Measurements from ENCODE around the gene REEP1. TPM values are rescaled to one million over a fixed set of nuclear protein-coding genes. Genes with fewer than 3 reads are reported as not detected.
A peak's percentile ranks its signal among the peaks of the same experiment; 100 is the strongest.
"Not testable (repeated sequence)": the region's sequence is repeated elsewhere in the genome, so short reads cannot be mapped to it uniquely, and the experiment has no call there.

Gene REEP1
- total RNA-seq, 8 experiments from 2014 or later, result 0.31 to 98.1 (median 41.6) TPM

DNA sequence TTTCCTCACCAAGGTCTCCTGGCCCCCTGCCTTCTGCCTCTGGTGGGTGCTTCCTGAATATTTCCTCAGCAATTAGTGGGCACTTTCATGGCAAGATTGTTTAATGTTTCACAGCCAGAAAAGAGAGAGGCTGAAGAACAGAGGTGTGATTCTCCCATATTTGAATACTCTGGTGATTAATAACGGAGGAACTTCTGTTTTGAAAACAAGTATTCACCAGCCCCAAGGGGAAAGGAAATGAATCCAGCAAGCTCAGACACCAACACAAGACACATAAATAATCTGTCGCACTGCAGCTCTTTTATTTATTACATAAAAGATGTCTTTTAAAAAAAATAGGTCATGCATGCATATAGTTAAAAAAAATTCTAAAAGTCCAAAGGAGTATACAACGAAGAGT lies 80.4 kb downstream of the REEP1 start:
- in situ Hi-C loops (cut with MboI; ENCODE audit: low pct_unique_long_range_greater_than_20kb in 2 of 9, low sequenced_read_pairs in 9 of 9, unreplicated experiment in 9 of 9), result no loop called here

DNA sequence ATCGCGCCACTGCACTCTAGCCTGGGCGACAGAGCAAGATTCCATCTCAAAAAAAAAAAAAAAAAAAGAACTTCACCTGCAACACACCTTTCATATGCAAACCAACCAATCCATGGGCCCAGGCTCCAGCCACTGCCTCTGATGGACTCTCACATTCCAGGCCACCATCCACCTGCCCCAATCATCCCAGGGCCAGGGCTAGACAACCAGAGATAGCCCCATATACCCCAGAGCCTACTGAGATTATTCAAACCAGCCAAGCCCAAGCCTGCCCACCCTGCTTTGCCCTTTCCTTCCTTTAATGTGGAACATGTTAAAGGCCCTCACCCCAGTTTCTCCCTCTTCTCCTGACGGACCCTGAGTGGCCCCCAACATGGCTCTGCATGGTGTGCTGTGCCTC lies 81.1 kb downstream of the REEP1 start:
- Histone ChIP-seq H3K4me1 (replicated peaks in 1 of 2) (no peaks in the 10 kb centered on the region), H3K4me3 (no peak overlapping the region), H3K27ac (no peak overlapping the region)
- ATAC-seq (replicated peaks in 6 of 8), result no peak
- in situ Hi-C loops (cut with MboI; ENCODE audit: low pct_unique_long_range_greater_than_20kb in 2 of 9, low sequenced_read_pairs in 9 of 9, unreplicated experiment in 9 of 9), result no loop called here
- WGBS, 10 experiments, result 0 to 100% (median 88%) methylated on average over 1 to 3 of the region's 4 CpGs; no CpG with 5 or more reads in 3 of the 10 experiments

More for the DNA sequence above, 80.4 kb downstream of the REEP1 start:
- H3K27ac ChIP-seq, result no peak overlapping the region
- WGBS, 10 experiments, result 0 to 84% (median 55%) methylated on average over 1 to 3 of the region's 3 CpGs; no CpG with 5 or more reads in 2 of the 10 experiments
- H3K4me3 ChIP-seq, result no peak overlapping the region
- H3K4me1 ChIP-seq (replicated peaks in 1 of 2), result no peaks in the 10 kb centered on the region
- no peak for ATAC-seq (replicated peaks in 6 of 8)

DNA sequence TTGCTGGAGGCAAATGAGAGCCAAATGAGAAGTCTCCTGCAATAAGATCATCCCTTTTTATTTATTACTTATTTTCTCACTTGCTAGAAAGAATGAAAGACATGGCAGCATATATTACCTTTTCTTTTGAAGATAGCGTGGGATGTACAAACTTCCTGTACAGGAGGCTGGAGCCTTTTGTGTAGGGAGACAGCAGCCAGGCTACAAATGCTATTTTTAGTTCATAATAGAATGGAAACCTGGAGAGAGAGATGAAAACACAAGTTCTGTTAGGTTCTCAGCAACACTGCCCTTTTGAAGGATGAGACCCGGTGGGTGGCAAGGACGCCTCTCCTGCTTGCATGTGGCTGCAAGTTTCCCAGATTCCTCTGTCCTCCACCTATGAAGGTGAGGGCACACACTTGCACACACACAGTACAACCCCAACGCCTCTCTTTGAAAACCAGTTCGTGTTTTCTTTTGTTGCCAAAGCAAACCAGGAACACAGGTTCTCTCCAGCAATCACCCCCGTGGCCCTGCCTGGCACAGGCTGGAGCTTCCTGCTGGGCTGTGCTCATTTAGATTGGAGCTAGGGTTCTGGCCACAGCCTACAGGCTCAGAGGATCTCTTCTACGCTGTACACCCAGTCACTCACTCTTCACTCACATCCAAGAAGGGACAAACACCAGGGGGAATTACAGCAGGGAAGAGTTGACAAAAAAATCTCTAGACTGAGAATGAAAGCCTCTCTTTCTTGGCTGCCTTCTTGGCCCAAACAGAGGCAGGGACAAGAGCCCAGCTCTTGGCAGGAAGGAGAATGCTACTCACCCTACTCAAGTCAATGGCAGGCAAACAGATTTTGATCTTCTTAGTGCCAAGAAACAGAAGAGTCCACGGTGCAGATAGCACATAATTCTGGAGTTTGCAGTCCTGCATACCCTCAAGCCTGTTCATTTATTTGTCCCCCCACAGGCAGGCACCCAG lies 82.6 kb downstream of the REEP1 start:
- 0 to 100% (median 67%) methylated on average over 1 to 8 of the region's 8 CpGs; no CpG with 5 or more reads in 2 of the 10 experiments for WGBS, 10 experiments
- Histone ChIP-seq H3K4me3 (no peak overlapping the region), H3K4me1 (replicated peaks in 1 of 2) (no peaks in the 10 kb centered on the region), H3K27ac (no peak overlapping the region)
- peak in 2 of 8 experiments; percentile 41 to 50 for ATAC-seq (replicated peaks in 6 of 8)
- in situ Hi-C loops (cut with MboI; ENCODE audit: low pct_unique_long_range_greater_than_20kb in 2 of 9, low sequenced_read_pairs in 9 of 9, unreplicated experiment in 9 of 9), result no loop called here

DNA sequence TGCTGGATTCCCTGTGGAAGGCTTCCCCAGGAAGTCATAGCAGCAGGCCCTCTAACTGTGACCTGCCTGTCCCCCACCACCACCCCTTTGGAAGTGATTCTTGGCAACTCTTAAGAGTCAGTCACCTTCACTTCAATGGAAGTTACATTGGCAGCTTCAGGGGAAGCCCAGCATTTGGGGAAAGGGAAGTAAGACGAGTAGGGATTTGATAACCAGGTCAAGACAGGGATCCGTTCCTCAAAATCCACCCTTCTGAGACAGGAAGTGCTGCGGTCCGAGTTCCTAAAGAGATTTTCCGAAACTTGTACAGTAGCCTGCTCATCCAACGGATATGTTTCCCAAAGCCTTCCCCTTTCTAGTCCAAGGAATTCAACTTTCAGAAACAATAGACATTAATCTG lies 84.0 kb downstream of the REEP1 start:
- H3K4me1 ChIP-seq (replicated peaks in 1 of 2), result peaks cover 3% of the 10 kb centered on the region in 2 donors
- H3K4me3 ChIP-seq, result no peak overlapping the region
- H3K27ac ChIP-seq, result no peak overlapping the region
- WGBS, 10 experiments, result 20 to 98% (median 95%) methylated on average over 2 to 6 of the region's 6 CpGs; no CpG with 5 or more reads in 4 of the 10 experiments
- in situ Hi-C loops (cut with MboI; ENCODE audit: low pct_unique_long_range_greater_than_20kb in 2 of 9, low sequenced_read_pairs in 9 of 9, unreplicated experiment in 9 of 9), result no loop called here
- ATAC-seq (replicated peaks in 6 of 8), result no peak

GRCh38 chr2:86251840-86252266 lies 85.6 kb downstream of the REEP1 start:
- peaks cover 3% of the 10 kb centered on the region in 2 donors for H3K4me1 ChIP-seq (replicated peaks in 1 of 2)
- ATAC-seq (replicated peaks in 6 of 8), result no peak
- in situ Hi-C loops (cut with MboI; ENCODE audit: low pct_unique_long_range_greater_than_20kb in 2 of 9, low sequenced_read_pairs in 9 of 9, unreplicated experiment in 9 of 9), result no loop called here
- no peak overlapping the region for H3K4me3 ChIP-seq
- 20 to 100% (median 92%) methylated on average over 1 to 6 of the region's 10 CpGs; no CpG with 5 or more reads in 1 of the 10 experiments for WGBS, 10 experiments
- no peak overlapping the region for H3K27ac ChIP-seq

DNA sequence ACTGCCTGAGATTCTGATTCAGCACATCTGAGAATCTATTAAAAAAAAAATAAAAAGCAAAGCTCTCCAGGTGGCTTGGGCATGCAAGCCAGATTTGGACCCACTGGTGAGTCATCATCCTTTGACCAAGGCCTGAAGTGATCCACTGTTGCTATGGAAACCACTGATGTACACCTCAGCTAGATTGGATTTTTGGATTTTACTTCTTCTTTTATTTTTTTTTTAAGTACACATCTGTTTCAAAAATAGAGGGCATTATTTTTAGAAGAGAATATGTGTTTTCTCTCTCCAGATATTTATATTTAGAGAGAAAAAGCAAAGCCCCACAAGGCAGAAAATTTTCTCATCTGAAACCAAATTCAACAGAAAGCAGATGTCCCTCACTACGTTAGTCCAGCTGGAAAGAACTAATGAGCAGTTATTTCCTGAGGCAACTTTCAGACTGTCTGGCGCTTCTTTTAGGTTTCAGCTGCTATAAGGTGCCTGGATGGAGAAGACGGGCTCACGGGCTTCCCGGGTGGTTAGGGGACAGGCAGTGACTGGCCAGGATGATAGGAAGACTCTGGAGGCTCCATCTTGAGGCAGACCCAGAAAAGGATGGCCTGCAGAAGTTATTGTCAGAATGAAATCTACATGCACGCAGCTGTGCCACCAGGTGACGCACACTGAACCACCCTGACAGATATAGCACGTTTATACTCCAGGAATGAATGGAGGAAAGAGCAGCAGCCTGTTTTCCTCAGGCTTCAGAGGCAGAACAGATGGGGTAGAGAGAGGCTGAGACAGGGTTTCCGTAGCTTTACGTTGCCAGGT lies 87.6 kb downstream of the REEP1 start:
- 16 to 97% (median 82%) methylated on average over 2 to 7 of the region's 10 CpGs; no CpG with 5 or more reads in 2 of the 10 experiments for WGBS, 10 experiments
- Histone ChIP-seq H3K4me1 (replicated peaks in 1 of 2) (peaks cover 3% of the 10 kb centered on the region in 2 donors), H3K4me3 (no peak overlapping the region), H3K27ac (no peak overlapping the region)
- in situ Hi-C loops (cut with MboI; ENCODE audit: low pct_unique_long_range_greater_than_20kb in 2 of 9, low sequenced_read_pairs in 9 of 9, unreplicated experiment in 9 of 9), result loop anchor here in 2 of 9 experiments (25.0 kb wide), 1 partner anchor 113 kb away; no protein-coding TSS in a partner anchor
- peak; percentile 67 to 98 (median 79) for ATAC-seq (replicated peaks in 6 of 8)

GRCh38 chr2:86249176-86249575 lies 88.2 kb downstream of the REEP1 start:
- H3K4me1 ChIP-seq (replicated peaks in 1 of 2), result peaks cover 3% of the 10 kb centered on the region in 2 donors
- in situ Hi-C loops (cut with MboI; ENCODE audit: low pct_unique_long_range_greater_than_20kb in 2 of 9, low sequenced_read_pairs in 9 of 9, unreplicated experiment in 9 of 9), result loop anchor here in 2 of 9 experiments (25.0 kb wide), 1 partner anchor 113 kb away; no protein-coding TSS in a partner anchor
- WGBS, 10 experiments, result 20 to 100% (median 88%) methylated on average over 1 to 5 of the region's 6 CpGs; no CpG with 5 or more reads in 1 of the 10 experiments
- H3K4me3 ChIP-seq, result no peak overlapping the region
- ATAC-seq (replicated peaks in 6 of 8), result no peak
- H3K27ac ChIP-seq, result no peak overlapping the region

DNA sequence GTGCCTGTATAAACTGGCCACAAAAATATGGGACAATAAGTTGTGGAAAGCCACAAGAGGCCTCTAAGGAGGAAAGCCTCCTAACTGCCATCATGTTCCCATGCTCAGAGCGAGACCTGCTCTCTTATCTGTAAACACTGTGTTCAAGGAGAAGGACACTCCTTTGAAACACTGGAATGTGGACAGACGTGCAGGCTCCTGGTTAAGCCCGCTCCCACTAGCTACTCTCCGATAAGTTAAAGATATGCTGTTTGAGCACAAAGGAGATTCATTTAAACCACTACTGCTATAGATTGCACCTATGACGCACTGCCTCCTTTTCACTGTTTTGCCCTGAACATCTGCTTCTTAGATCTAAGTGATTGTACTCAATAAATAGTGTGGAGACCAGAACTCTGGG lies 92.2 kb downstream of the REEP1 start:
- ATAC-seq (replicated peaks in 6 of 8); H3K27ac ChIP-seq; H3K4me1 ChIP-seq (replicated peaks in 1 of 2); H3K4me3 ChIP-seq: not testable (repeated sequence)
- in situ Hi-C loops (cut with MboI; ENCODE audit: low pct_unique_long_range_greater_than_20kb in 2 of 9, low sequenced_read_pairs in 9 of 9, unreplicated experiment in 9 of 9), result loop anchor here in 2 of 9 experiments (25.0 kb wide), 1 partner anchor 117 kb away; no protein-coding TSS in a partner anchor
- WGBS, 10 experiments, result 25 to 100% (median 90%) methylated on average over 1 to 5 of the region's 5 CpGs; no CpG with 5 or more reads in 3 of the 10 experiments

- not testable (repeated sequence) for H3K27ac ChIP-seq; ATAC-seq (replicated peaks in 6 of 8); H3K4me3 ChIP-seq; H3K4me1 ChIP-seq (replicated peaks in 1 of 2)
- in situ Hi-C loops (cut with MboI; ENCODE audit: low pct_unique_long_range_greater_than_20kb in 2 of 9, low sequenced_read_pairs in 9 of 9, unreplicated experiment in 9 of 9), result loop anchor here in 2 of 9 experiments (25.0 kb wide), 1 partner anchor 118 kb away; no protein-coding TSS in a partner anchor
- 50 to 100% (median 93%) methylated on average over 1 to 2 of the region's 5 CpGs; no CpG with 5 or more reads in 4 of the 10 experiments for WGBS, 10 experiments
Observed at GRCh38 chr2:86244781-86245180, 92.6 kb downstream of the REEP1 start.

- Histone ChIP-seq H3K4me1 (replicated peaks in 1 of 2) (no peaks in the 10 kb centered on the region), H3K4me3 (no peak overlapping the region), H3K27ac (no peak overlapping the region)
- WGBS, 10 experiments, result 60 to 100% (median 83%) methylated on average over 1 to 5 of the region's 5 CpGs; no CpG with 5 or more reads in 1 of the 10 experiments
- in situ Hi-C loops (cut with MboI; ENCODE audit: low pct_unique_long_range_greater_than_20kb in 2 of 9, low sequenced_read_pairs in 9 of 9, unreplicated experiment in 9 of 9), result loop anchor here in 2 of 9 experiments (25.0 kb wide), 1 partner anchor 118 kb away; no protein-coding TSS in a partner anchor
- ATAC-seq (replicated peaks in 6 of 8), result no peak
Observed at GRCh38 chr2:86243950-86244733, 93.3 kb downstream of the REEP1 start.

DNA sequence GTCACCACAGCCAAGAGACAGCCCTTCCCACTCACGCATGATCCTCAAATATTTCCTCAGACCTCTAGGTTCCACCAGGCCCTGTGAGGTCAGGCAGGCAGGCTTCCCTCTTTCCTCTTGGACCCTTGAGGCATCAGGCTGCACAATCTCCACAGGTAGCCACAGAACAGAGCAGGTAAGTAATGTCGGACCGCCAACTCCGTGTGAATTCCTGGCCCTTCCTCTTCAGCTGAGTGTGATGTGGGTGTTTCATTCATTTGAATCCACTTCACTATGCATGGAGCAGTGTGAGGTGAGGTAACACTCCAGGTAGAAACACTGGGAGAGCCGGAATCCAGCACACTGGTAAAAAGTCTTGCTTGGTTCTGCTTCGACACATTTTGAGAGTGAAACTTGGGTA lies 94.2 kb downstream of the REEP1 start:
- H3K4me1 ChIP-seq (replicated peaks in 1 of 2), result no peaks in the 10 kb centered on the region
- WGBS, 10 experiments, result 35 to 100% (median 100%) methylated on average over 1 to 3 of the region's 6 CpGs; no CpG with 5 or more reads in 1 of the 10 experiments
- no peak overlapping the region for H3K4me3 ChIP-seq
- ATAC-seq (replicated peaks in 6 of 8), result no peak
- H3K27ac ChIP-seq, result no peak overlapping the region
- in situ Hi-C loops (cut with MboI; ENCODE audit: low pct_unique_long_range_greater_than_20kb in 2 of 9, low sequenced_read_pairs in 9 of 9, unreplicated experiment in 9 of 9), result loop anchor here in 2 of 9 experiments (25.0 kb wide), 1 partner anchor 119 kb away; no protein-coding TSS in a partner anchor

GRCh38 chr2:86241611-86242010 lies 95.8 kb downstream of the REEP1 start:
- no peaks in the 10 kb centered on the region for H3K4me1 ChIP-seq (replicated peaks in 1 of 2)
- no peak overlapping the region for H3K27ac ChIP-seq
- no peak for ATAC-seq (replicated peaks in 6 of 8)
- H3K4me3 ChIP-seq, result no peak overlapping the region
- WGBS, 10 experiments, result 76 to 100% (median 82%) methylated on average over 1 to 5 of the region's 6 CpGs; no CpG with 5 or more reads in 4 of the 10 experiments
- in situ Hi-C loops (cut with MboI; ENCODE audit: low pct_unique_long_range_greater_than_20kb in 2 of 9, low sequenced_read_pairs in 9 of 9, unreplicated experiment in 9 of 9), result loop anchor here in 2 of 9 experiments (25.0 kb wide), 1 partner anchor 121 kb away; no protein-coding TSS in a partner anchor
